Thyroid gland (tissue), 4 donors: Measurements from ENCODE around the gene ARHGEF10L. TPM values are rescaled to one million over a fixed set of nuclear protein-coding genes. Genes with fewer than 3 reads are reported as not detected.

Source experiments
- DNase-seq, 2 donors: peaks; one replicate each; pipeline ENCODE4 v3.0.0-alpha.2; 2019
- H3K27ac ChIP-seq, 3 donors: fragments of 200-600 bp; sonication (generic); 1 replicate in 2 of 3; 2 replicates in 1 of 3; pipeline ENCODE4 v1.5.1; 2016 to 2019; ENCODE audit warnings: mild to moderate bottlenecking in 1 of 3, moderate library complexity in 1 of 3
- H3K27me3 ChIP-seq: fragments of 200-600 bp; sonication (generic); one replicate; pipeline ENCODE4 v1.5.1; 2019
- H3K36me3 ChIP-seq, 2 donors: fragments of 200-600 bp; sonication (generic); one replicate each; pipeline ENCODE4 v1.5.1; 2016 to 2019
- H3K4me1 ChIP-seq, 2 donors: fragments of 200-600 bp; sonication (generic); one replicate each; pipeline ENCODE4 v1.5.1; 2017 to 2019
- H3K4me3 ChIP-seq, 3 donors: fragments of 200-600 bp; sonication (generic); replicated peaks in 1 of 3; 1 replicate in 2 of 3; 2 replicates in 1 of 3; pipeline ENCODE4 v1.5.1; 2016; ENCODE audit warnings: mild to moderate bottlenecking in 1 of 3
- H3K9me3 ChIP-seq: fragments of 200-600 bp; sonication (generic); one replicate; pipeline ENCODE4 v1.5.1; 2017
- POLR2A ChIP-seq, 2 donors: fragments of 450-650 bp; IDR thresholded peaks; one replicate each; pipeline ENCODE4 v1.6.1; 2017; ENCODE audit warnings: antibody characterized with exemption in 2 of 2, mild to moderate bottlenecking in 2 of 2, moderate library complexity in 1 of 2
- WGBS, 2 donors: methylation state at CpG; one replicate each; pipeline ENCODE4 v1.1.5; 2017; 5-methylcytosine and 5-hydroxymethylcytosine counted together
- intact Hi-C: fragments of 100-400 bp; cut with DNase I; formaldehyde crosslinking; loops from one replicate; pipeline ENCODE4 v1.15.1; 2023
- total RNA-seq, 4 donors: library from RNA; depleted of rRNA; stranded (reverse); fragments of >200 nt; gene quantifications; one replicate each; pipeline ENCODE4 v1.2.3, GENCODE V29; 2016
- TF ChIP-seq, protein P1 (sequence below), 6 experiments: fragments of 200-600 bp in 3 of 6; fragments of 450-650 bp in 3 of 6; sonication (generic) in 3 of 6; IDR thresholded peaks; one replicate each; pipeline ENCODE4 v1.5.1; 2016 to 2019; ENCODE audit warnings: antibody characterized with exemption in 6 of 6, mild to moderate bottlenecking in 2 of 6, inconsistent platforms in 1 of 6, moderate library complexity in 1 of 6

The ARHGEF10L gene
- total RNA-seq, 4 donors from 2014 or later: 32.2 to 64.5 (median 51.4) TPM

GRCh38 chr1:17746920-17747319 is 207.4 kb downstream of the ARHGEF10L start:
- H3K9me3 ChIP-seq: no peaks in the 10 kb centered on the region
- no peaks in the 10 kb centered on the region for H3K36me3 ChIP-seq
- no peaks in the 10 kb centered on the region for H3K27me3 ChIP-seq
- no peaks in the 10 kb centered on the region for H3K4me1 ChIP-seq
- no peak for TF ChIP-seq POLR2A (IDR thresholded peaks at IDR 0.05)
- TF ChIP-seq, protein P1, sequence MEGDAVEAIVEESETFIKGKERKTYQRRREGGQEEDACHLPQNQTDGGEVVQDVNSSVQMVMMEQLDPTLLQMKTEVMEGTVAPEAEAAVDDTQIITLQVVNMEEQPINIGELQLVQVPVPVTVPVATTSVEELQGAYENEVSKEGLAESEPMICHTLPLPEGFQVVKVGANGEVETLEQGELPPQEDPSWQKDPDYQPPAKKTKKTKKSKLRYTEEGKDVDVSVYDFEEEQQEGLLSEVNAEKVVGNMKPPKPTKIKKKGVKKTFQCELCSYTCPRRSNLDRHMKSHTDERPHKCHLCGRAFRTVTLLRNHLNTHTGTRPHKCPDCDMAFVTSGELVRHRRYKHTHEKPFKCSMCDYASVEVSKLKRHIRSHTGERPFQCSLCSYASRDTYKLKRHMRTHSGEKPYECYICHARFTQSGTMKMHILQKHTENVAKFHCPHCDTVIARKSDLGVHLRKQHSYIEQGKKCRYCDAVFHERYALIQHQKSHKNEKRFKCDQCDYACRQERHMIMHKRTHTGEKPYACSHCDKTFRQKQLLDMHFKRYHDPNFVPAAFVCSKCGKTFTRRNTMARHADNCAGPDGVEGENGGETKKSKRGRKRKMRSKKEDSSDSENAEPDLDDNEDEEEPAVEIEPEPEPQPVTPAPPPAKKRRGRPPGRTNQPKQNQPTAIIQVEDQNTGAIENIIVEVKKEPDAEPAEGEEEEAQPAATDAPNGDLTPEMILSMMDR (IDR thresholded peaks at IDR 0.05): no peak
- H3K4me3 ChIP-seq: no peak overlapping the region
- no peak for DNase-seq
- WGBS, 2 donors: 91 to 98% methylated on average over 2 of the region's 2 CpGs
- intact Hi-C loops: no loop called here
- H3K27ac ChIP-seq: no peak overlapping the region

Other genes with a start within 250 kb of the ARHGEF10L start
- gene PADI4, start 231.5 kb upstream of the ARHGEF10L start, total RNA-seq: under 1 TPM in 1 of 4 donors, not detected in 3; 0.45 TPM
- gene PADI6, start 167.5 kb upstream of the ARHGEF10L start, total RNA-seq: not detected
- gene RCC2, start 100.0 kb upstream of the ARHGEF10L start, total RNA-seq: 10 to 100 TPM; 20.3 to 35.1 (median 27.7) TPM
- not detected for gene ACTL8, start 215.6 kb downstream of the ARHGEF10L start, total RNA-seq